Fibroblast of the conjunctiva (primary cell): ENCODE measurements around the gene CSNK1A1.
A peak's percentile ranks its signal among the peaks of the same experiment; 100 is the strongest.
"Not testable (repeated sequence)": the region's sequence is repeated elsewhere in the genome, so short reads cannot be mapped to it uniquely, and the experiment has no call there.

Experiments
- DNase-seq: peaks from one replicate; pipeline ENCODE4 v3.0.0-alpha.2; 2010; ENCODE audit warnings: low read depth

Gene CSNK1A1

GRCh38 chr5:149490599-149491485 is 60.4 kb downstream of the CSNK1A1 start:
- no peak for DNase-seq

DNA sequence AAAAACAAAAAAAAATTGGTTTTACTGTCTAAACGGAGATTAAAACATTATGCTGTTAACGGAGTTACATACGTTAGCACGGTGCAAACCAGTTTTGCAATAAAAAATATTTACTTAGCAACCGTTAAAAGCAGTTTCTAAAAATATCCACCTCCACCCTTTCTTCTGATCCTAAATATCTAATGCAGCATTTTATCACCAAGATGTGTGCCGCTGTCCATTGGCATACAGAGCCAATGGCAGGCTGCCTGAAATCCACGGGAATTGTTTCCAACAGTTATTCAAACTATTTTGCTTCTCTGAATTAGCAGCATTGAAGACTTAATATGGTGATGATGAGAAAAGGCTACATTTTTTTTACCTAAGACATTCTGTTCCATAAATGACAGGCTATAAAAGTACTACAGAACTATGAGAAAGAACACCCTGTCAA is 61.6 kb downstream of the CSNK1A1 start:
- DNase-seq: peak; percentile 35

GRCh38 chr5:149488645-149489306 is 62.5 kb downstream of the CSNK1A1 start:
- no peak for DNase-seq

DNA sequence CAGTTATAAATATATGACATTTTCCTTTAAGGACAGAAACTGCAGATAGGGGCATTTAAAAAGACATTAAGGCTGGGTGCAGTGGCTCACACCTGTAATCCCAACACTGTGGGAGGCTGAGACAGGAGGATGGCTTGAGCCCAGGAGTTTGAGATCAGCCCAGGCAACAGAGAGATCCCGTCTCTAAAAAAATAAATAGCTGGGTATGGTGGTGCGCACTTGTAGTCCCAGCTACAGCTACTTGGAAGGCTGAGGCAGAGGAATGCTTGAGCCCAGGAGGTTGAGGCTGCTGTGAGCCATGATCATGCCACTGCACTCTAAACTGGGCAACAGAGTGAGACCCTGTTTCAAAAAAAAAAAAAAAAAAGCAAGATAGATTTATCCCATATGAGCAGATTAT is 63.6 kb downstream of the CSNK1A1 start:
- no peak for DNase-seq

- no peak for DNase-seq
Measured at GRCh38 chr5:149486726-149487635, 64.3 kb downstream of the CSNK1A1 start.

DNA sequence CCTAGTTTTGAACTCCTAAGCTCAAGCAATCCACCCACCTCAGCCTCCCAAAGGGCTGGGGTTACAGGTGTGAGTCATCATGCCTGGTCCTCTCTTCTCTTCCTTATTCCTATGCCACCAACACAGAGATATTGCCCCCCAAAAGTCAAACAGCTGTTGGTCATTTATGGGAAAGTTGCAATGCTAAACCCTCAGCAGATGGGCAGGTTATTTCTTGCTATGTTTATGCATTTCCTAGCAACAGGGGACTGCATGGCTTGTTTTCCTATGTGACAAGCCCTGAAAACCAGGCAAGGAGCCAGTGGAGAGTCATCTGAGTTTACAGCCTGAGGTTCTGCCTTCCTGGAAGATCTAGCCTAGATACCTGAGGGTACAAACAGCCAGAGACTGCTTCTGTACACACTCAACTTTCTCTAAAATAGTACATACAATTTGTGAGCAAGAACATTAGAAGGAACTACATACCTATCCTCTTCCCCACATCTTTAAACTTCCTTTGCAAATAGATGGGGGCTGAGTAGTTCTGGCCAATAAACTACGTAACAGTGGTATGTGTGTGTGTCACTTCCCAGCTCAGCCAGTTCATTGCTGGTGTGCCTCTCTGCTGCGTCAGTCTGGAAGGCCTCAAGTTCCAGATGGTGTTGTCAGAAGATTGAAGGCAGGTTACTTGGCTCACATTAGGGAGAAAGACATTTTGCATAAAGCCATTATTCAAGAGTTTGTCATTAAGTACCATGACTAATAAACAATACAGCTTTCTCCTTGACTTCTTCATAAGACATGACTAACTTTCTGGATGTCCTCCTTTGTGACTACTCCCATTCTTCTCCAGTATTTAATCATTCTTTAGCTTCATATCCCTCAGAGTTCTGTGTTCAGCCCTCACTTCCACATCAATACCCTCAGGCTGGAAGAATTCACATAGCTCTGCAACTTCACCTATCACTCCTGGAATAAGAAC is 65.3 kb downstream of the CSNK1A1 start:
- peak; percentile 91 for DNase-seq

DNA sequence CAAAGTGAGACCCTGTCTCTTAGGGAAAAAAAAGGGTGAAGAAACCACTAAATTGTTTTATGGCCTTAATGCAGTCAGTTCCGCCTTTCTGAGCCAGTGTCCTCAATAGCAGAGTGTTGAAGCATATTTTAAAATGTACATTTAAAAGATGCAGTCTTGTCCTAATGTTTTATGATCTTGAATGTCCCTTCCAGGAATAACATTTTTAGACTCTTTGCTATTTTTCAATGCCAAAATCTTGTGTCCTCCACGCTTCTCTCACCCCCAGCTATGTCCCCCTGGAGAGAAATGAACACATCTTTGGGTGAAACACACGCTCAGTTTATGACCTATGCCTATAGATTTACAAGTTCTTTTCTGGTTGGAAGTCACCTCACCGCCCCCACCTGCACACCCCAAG is 69.8 kb downstream of the CSNK1A1 start:
- no peak for DNase-seq

- DNase-seq: no peak
Measured at GRCh38 chr5:149478761-149479160, 72.5 kb downstream of the CSNK1A1 start.

- no peak for DNase-seq
Measured at GRCh38 chr5:149475777-149476176, 75.5 kb downstream of the CSNK1A1 start.

DNA sequence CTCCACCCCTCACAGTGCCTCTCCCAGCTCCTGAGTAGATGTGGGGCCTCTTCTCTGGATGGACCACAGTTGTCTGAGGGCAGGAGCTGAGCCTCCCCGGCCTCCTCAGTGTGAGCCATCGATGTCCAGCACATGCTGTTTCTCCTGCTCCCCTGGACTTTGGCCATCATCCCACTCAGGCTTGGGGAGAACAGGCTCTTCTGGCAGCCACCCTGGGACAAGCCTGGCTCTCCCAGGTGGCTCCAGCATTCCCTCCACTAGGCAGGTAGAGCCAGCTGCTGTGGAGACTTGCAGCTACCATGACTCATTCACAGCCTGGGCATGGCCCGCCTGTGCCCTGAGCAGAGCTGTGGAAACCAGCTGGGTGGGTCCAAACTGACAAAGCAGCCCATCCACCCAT is 77.0 kb downstream of the CSNK1A1 start:
- DNase-seq: no peak

GRCh38 chr5:149473441-149473840 is 77.8 kb downstream of the CSNK1A1 start:
- no peak for DNase-seq

DNA sequence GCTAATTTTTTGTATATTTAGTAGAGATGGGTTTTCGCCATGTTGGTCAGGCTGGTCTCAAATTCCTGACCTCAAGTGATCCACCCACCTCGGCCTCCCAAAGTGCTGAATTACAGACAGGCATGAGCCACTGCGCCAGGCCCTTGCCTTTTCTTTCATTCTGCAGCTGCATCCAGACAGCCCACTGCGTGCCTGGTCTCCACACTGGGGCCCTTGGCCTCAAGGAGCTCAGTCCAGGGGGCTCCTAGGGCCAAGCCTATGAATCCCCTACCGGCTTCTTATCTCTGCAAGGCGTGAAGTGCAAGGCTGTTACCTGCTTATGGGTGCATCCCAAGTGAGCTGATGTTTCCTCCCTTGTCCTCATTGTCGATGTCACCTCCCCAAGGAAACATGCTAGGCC is 78.8 kb downstream of the CSNK1A1 start:
- no peak for DNase-seq

GRCh38 chr5:149471406-149472183 is 79.6 kb downstream of the CSNK1A1 start:
- DNase-seq: no peak

- no peak for DNase-seq
Measured at GRCh38 chr5:149470942-149471341, 80.3 kb downstream of the CSNK1A1 start.

GRCh38 chr5:149466457-149466972 is 84.7 kb downstream of the CSNK1A1 start:
- DNase-seq: no peak

DNA sequence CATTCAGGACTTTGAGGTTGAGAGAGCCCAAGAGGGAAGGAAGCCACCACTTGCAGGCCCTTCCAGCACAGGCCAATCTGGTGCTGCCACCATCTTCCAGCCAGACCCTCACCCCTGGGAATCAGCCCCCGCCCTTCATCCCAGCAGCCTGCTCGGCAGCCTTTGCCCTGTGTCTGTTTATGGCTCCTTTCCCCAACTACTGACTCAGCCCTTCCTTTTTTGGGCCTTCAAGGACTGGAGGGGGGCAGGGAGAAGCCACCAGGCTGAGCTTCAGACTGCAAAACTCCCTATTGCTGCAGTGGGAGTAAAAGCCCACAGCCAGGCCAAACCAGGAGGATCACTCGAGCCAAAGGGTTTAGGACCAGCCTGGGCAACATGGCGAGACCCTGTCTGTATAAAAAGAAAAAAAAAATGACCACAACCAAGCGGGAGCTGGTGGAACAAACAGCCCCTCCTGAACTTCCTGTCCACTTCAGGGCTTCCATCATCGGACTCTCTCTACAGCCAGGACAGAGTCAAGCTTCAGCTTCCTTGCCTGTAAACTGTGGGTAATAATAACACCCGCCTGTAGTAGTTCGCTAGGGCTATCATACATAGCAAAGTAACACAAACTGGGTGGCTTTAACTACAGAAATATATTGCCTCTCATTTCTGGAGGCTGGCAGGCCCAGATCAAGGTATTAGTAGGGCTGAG is 86.3 kb downstream of the CSNK1A1 start:
- DNase-seq: no peak

DNA sequence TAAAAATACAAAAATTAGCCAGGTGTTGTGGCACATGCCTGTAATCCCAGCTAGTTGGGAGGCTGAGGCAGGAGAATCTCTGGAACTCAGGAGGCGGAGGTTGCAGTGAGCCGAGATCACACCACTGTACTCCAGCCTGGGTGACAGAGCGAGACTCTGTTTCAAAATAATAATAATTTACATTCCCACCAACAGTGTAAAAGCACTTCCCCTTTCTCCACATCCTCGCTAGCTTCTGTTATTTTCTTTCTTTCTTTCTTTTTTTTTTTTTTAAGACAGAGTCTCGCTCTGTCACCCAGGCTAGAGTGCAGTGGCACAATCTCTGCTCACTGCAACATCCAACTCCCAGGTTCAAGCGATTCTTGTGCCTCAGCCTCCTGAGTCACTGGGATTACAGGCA is 89.3 kb downstream of the CSNK1A1 start:
- not testable (repeated sequence) for DNase-seq

DNA sequence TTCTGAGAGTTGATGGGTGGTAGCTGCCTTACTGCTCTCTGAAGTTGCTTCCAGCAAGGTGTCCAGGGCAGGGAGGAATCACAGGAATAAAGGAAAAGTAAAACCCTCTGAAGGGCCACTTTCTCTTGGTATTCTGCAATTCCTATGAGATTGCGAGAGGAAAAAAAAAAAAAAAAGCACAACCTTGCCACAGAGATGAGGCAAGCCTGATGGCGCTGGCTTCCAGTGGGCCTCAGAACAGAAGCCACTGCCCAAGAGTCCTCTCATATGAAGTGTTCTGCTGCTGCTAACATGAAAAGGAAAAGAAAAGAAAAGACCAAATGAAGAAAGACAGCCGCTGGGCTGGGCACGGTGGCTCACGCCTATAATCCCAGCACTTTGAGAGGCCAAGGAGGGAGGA is 91.3 kb downstream of the CSNK1A1 start:
- no peak for DNase-seq

DNA sequence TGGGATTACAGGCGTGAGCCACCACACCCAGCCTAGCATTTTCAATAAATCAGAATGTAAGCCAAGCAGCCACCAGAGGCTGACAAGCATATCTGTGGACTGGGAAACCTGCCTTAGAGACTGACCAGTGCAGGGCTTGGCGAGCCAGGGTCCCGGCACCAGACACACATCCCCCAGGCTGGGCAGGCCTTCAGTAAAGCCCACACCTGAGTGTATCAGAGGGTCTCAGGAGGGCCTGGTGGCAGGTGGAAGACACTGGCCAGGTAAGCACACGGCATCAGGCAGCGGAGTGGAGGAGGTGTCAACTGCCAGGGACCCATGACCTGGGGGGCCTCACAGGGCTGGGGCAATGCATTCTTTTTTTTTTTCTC is 93.9 kb downstream of the CSNK1A1 start:
- no peak for DNase-seq
